ENCODE data around the gene DSPP.

DNA sequence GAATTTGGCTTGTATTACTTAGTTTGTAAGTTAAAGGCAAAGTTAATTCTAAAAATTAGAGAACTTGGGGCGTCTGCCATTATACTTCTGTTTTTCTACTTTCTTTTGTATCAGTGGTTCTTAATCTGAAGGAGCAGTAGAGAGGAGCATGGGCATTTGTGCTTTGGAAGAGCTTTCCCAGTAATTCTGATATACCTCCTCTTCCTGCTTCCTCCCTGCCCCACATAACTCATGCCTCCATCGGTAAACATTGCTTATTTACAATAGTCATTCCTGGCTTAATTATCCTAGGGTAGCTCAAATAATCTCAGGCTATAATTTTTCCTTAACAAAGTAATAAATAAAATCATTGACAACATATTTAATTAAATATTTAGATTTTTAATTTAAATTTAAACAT is 42.1 kb upstream of the DSPP start:
- TF ChIP-seq, protein P1, sequence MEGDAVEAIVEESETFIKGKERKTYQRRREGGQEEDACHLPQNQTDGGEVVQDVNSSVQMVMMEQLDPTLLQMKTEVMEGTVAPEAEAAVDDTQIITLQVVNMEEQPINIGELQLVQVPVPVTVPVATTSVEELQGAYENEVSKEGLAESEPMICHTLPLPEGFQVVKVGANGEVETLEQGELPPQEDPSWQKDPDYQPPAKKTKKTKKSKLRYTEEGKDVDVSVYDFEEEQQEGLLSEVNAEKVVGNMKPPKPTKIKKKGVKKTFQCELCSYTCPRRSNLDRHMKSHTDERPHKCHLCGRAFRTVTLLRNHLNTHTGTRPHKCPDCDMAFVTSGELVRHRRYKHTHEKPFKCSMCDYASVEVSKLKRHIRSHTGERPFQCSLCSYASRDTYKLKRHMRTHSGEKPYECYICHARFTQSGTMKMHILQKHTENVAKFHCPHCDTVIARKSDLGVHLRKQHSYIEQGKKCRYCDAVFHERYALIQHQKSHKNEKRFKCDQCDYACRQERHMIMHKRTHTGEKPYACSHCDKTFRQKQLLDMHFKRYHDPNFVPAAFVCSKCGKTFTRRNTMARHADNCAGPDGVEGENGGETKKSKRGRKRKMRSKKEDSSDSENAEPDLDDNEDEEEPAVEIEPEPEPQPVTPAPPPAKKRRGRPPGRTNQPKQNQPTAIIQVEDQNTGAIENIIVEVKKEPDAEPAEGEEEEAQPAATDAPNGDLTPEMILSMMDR (IDR thresholded peaks at IDR 0.05), result no peak
- TF ChIP-seq POLR2A (IDR thresholded peaks at IDR 0.05), result no peak

All from right lobe of liver (tissue), 4 donors.